Uterus (tissue), 4 donors: ENCODE measurements around the gene EPS8L1. TPM values are rescaled to one million over a fixed set of nuclear protein-coding genes. Genes with fewer than 3 reads are reported as not detected.
"Not testable (repeated sequence)": the region's sequence is repeated elsewhere in the genome, so short reads cannot be mapped to it uniquely, and the experiment has no call there.

ENCODE experiments used
- DNase-seq, 2 donors: peaks; one replicate each; pipeline ENCODE4 v3.0.0-alpha.2; 2019 to 2020
- H3K27ac ChIP-seq, 2 donors: fragments of 200-600 bp; sonication (generic); 1 replicate in 1 of 2; 2 replicates in 1 of 2; pipeline ENCODE4 v1.5.1; 2016 to 2018
- H3K27me3 ChIP-seq, 2 donors: fragments of 200-600 bp; sonication (generic); one replicate each; pipeline ENCODE4 v1.5.1; 2018 to 2019; ENCODE audit warnings: control low read depth in 1 of 2
- H3K36me3 ChIP-seq, 2 donors: fragments of 200-600 bp; sonication (generic); one replicate each; pipeline ENCODE4 v1.5.1; 2019; ENCODE audit warnings: control low read depth in 1 of 2
- H3K4me1 ChIP-seq, 2 donors: fragments of 200-600 bp; sonication (generic); one replicate each; pipeline ENCODE4 v1.5.1; 2018 to 2019; ENCODE audit warnings: control low read depth in 1 of 2
- H3K4me3 ChIP-seq, 2 donors: fragments of 200-600 bp; sonication (generic); 1 replicate in 1 of 2; 2 replicates in 1 of 2; pipeline ENCODE4 v1.5.1; 2018 to 2019; ENCODE audit warnings: mild to moderate bottlenecking in 1 of 2
- H3K9me3 ChIP-seq, 2 donors: fragments of 200-600 bp; sonication (generic); one replicate each; pipeline ENCODE4 v1.5.1; 2019; ENCODE audit warnings: control low read depth in 1 of 2
- POLR2A ChIP-seq, 2 donors: fragments of 450-650 bp; IDR thresholded peaks; one replicate each; pipeline ENCODE4 v1.6.1; 2016; ENCODE audit warnings: antibody characterized with exemption in 2 of 2, mild to moderate bottlenecking in 1 of 2, moderate library complexity in 1 of 2
- intact Hi-C: fragments of 100-400 bp; cut with DNase I; formaldehyde crosslinking; loops from one replicate; pipeline ENCODE4 v1.15.1; 2023; ENCODE audit warnings: low total_unique reads
- total RNA-seq, 4 donors: library from RNA; depleted of rRNA in 3 of 4; stranded (reverse); fragments of >200 nt in 3 of 4; gene quantifications; one replicate each; pipeline versions ENCODE4 v1.1.0 to v1.2.4, GENCODE V29; 2014 to 2023
- TF ChIP-seq, protein P1 (sequence below), 4 experiments: fragments of 200-600 bp in 2 of 4; fragments of 450-650 bp in 2 of 4; sonication (generic) in 2 of 4; IDR thresholded peaks; one replicate each; pipeline ENCODE4 v1.5.1; 2016 to 2019; ENCODE audit warnings: antibody characterized with exemption in 4 of 4, mild to moderate bottlenecking in 2 of 4, moderate library complexity in 1 of 4
- donor health status: DM: yes; HTN: yes; CAD: no.

Gene EPS8L1
- total RNA-seq, 4 donors from 2014 or later, result 4.2 to 22.4 (median 5.6) TPM; not detected in 1

DNA sequence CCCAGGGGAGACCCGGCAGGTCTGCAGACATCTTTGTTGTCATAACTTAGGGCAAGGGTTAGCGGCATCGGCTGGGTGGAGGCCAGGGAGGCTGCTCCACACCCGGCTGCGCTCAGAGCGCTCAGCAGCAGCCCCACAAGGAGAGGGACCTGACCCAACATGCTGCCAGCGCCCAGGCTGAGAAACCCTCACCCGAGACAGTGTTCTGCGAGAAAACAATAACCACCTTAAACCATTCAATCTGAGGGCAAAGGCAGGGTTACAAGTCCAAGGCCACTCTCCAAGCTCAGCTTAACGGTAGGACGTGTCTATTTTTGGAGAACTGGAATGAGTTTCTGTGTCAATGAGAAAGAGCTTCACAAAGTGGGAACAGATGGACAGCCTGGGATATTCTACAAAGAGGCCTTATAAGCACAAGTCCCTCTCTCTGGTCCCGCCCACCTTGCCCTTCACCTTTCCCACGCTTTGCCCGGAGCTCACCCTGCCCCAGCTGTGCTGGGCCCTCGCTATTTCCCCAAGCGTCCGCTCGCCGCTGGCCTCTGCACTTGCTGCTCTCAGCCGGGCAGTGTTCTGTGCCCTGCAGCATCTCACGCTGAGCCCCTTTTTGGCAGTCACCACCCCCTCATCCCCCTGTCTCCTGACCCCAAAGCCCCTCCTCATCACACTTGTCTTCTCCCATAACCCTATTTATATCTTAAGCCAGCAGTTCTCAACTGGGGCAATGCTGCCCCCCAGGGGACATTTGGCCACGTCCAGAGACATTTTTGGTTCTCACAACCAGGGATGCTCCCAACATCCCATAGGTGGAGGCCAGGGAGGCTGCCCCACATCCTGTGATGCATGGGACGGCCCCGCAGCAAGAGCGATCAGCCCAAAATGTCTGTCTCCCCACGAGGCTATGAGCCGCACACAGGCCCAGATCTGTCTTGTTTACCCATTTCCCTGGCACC lies 24.2 kb downstream of the EPS8L1 start:
- intact Hi-C loops, result no loop called here
- Histone ChIP-seq H3K36me3 (no peaks in the 10 kb centered on the region), H3K27me3 (no peaks in the 10 kb centered on the region), H3K9me3 (no peaks in the 10 kb centered on the region), H3K27ac (peak overlapping the region in 1 of 2 donors; percentile 5), H3K4me1 (no peaks in the 10 kb centered on the region), H3K4me3 (no peak overlapping the region)
- TF ChIP-seq, protein P1, sequence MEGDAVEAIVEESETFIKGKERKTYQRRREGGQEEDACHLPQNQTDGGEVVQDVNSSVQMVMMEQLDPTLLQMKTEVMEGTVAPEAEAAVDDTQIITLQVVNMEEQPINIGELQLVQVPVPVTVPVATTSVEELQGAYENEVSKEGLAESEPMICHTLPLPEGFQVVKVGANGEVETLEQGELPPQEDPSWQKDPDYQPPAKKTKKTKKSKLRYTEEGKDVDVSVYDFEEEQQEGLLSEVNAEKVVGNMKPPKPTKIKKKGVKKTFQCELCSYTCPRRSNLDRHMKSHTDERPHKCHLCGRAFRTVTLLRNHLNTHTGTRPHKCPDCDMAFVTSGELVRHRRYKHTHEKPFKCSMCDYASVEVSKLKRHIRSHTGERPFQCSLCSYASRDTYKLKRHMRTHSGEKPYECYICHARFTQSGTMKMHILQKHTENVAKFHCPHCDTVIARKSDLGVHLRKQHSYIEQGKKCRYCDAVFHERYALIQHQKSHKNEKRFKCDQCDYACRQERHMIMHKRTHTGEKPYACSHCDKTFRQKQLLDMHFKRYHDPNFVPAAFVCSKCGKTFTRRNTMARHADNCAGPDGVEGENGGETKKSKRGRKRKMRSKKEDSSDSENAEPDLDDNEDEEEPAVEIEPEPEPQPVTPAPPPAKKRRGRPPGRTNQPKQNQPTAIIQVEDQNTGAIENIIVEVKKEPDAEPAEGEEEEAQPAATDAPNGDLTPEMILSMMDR (IDR thresholded peaks at IDR 0.05), result no peak
- TF ChIP-seq POLR2A (IDR thresholded peaks at IDR 0.05), result no peak
- DNase-seq, result peak in 1 of 2 donors; percentile 16

DNA sequence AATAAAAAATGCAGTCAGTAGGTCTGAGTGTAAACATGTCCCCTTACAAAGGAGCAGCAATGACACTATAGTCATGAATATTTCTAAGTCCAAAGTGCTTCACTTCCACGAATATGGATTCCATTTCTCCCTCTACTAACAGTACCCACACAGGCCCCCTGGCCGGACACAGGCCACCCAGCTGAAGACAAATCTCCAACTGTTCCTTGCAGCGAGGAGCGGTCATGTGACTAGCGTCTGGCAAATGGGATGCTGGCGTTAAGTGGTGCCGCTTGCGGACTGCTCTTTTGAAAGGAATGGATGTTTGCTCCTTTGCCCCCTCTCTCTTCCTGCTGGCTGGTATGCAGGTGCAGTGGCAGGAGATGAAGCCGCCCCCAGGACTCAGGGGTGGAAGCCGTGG lies 25.6 kb downstream of the EPS8L1 start:
- intact Hi-C loops, result no loop called here

DNA sequence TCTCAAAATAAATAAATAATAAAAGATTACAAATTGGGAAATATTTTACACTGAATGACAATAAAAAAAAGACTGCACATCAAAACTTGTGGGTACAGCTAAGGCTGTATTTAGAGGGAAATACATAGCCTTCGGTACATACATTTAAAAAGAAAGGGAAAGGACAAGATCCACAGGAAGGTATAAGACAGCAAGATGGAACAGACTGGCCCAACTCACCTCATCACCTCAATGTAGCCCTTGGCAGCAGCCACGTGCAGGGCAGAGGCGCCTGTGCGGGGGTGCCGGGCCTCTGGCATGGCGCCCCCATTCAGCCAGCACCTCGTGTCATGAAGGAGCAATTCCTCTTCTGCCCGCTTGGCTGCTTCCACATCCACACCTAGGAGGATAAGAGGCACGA lies 27.5 kb downstream of the EPS8L1 start:
- no peaks in the 10 kb centered on the region for H3K36me3 ChIP-seq
- H3K4me3 ChIP-seq, result no peak overlapping the region
- H3K27me3 ChIP-seq, result no peaks in the 10 kb centered on the region
- no peak overlapping the region for H3K27ac ChIP-seq
- intact Hi-C loops, result no loop called here
- no peaks in the 10 kb centered on the region for H3K4me1 ChIP-seq
- no peaks in the 10 kb centered on the region for H3K9me3 ChIP-seq
- TF ChIP-seq, protein P1 (IDR thresholded peaks at IDR 0.05), result no peak
- TF ChIP-seq POLR2A (IDR thresholded peaks at IDR 0.05), result no peak
- DNase-seq, result no peak

More for the DNA sequence above, 25.6 kb downstream of the EPS8L1 start:
- H3K4me1 ChIP-seq, result no peaks in the 10 kb centered on the region
- H3K4me3 ChIP-seq, result no peak overlapping the region
- H3K9me3 ChIP-seq, result no peaks in the 10 kb centered on the region
- no peak overlapping the region for H3K27ac ChIP-seq
- H3K36me3 ChIP-seq, result no peaks in the 10 kb centered on the region
- no peaks in the 10 kb centered on the region for H3K27me3 ChIP-seq
- no peak for DNase-seq
- TF ChIP-seq, protein P1 (IDR thresholded peaks at IDR 0.05), result no peak
- TF ChIP-seq POLR2A (IDR thresholded peaks at IDR 0.05), result no peak

DNA sequence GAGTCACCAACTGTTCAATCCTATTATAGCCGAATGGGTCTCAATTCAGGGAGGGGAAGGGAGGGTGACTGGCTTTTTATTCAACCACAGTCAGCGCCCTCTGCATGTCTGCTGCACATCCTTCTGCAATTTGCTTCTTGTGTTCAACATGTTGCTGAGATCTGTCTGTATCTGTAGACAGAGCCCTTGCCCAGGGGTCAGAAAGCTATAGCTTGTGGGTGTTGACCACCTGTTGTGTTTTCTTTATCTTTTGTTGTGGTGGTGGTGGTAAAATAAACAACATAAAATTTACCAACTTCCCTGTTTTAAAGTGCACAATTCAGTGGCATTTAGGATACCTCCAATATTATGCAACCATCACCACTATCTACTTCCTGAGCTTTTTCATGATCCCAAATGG lies 29.6 kb downstream of the EPS8L1 start:
- no peaks in the 10 kb centered on the region for H3K4me1 ChIP-seq
- TF ChIP-seq, protein P1 (IDR thresholded peaks at IDR 0.05), result no peak
- no peak for TF ChIP-seq POLR2A (IDR thresholded peaks at IDR 0.05)
- H3K27ac ChIP-seq, result no peak overlapping the region
- H3K4me3 ChIP-seq, result no peak overlapping the region
- H3K36me3 ChIP-seq, result no peaks in the 10 kb centered on the region
- DNase-seq, result no peak
- intact Hi-C loops, result no loop called here
- no peaks in the 10 kb centered on the region for H3K27me3 ChIP-seq
- no peaks in the 10 kb centered on the region for H3K9me3 ChIP-seq

DNA sequence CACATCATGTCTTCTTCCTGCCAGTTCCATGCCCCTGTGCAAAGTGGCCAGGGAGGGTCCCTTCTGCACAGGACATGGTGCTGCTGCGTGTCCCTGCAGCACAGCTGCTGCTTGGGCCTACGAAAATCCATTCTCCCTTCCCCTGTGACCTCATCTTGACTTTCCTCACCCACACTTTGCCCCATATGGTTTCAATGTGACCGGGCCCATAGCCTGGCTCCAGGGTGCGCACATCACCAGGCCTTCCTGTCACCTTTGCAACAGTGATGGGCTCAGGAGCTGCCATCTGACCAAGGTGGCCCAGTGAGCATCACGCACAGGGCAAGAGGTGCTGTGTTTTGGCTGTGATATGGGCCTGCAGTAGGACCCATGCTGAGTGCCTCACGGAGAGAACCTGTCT lies 30.9 kb downstream of the EPS8L1 start:
- peaks cover 0 to under 1% of the 10 kb centered on the region in 2 donors for H3K4me1 ChIP-seq
- H3K27ac ChIP-seq, result no peak overlapping the region
- H3K36me3 ChIP-seq, result no peaks in the 10 kb centered on the region
- H3K4me3 ChIP-seq, result no peak overlapping the region
- no peaks in the 10 kb centered on the region for H3K9me3 ChIP-seq
- no peak for DNase-seq
- intact Hi-C loops, result no loop called here
- H3K27me3 ChIP-seq, result no peaks in the 10 kb centered on the region
- TF ChIP-seq, protein P1 (IDR thresholded peaks at IDR 0.05), result no peak
- no peak for TF ChIP-seq POLR2A (IDR thresholded peaks at IDR 0.05)

DNA sequence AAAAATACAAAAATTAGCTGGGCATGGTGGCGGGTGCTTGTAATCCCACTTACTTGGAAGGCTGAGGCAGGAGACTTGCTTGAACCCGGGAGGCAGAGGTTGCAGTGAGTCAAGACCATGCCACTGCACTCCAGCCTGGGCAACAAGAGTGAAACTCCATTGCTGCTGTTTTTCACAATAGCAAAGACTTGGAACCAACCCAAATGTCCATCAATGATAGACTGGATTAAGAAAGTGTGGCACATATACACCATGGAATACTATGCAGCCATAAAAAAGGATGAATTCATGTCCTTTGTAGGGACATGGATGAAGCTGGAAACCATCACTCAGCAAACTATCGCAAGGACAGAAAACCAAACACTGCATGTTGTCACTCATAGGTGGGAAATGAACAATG lies 31.6 kb downstream of the EPS8L1 start:
- H3K4me1 ChIP-seq, H3K9me3 ChIP-seq, H3K36me3 ChIP-seq, DNase-seq, intact Hi-C loops, H3K27ac ChIP-seq, H3K27me3 ChIP-seq, H3K4me3 ChIP-seq: not testable (repeated sequence)
